Spleen (tissue), 7 donors: ENCODE data around the gene ANGPTL2.

Source experiments
- CTCF ChIP-seq, 11 experiments: fragments of 200-600 bp in 7 of 11; fragments of 450-650 bp in 4 of 11; sonication (generic) in 4 of 11; IDR thresholded peaks in 8 of 11; conservative IDR thresholded peaks in 3 of 11; 1 replicate in 7 of 11; 2 replicates in 4 of 11; pipeline versions ENCODE4 v1.4.0 to v1.8.0; 2016 to 2021; ENCODE audit warnings: antibody characterized with exemption in 11 of 11, inconsistent platforms in 4 of 11, mild to moderate bottlenecking in 1 of 11
- POLR2AphosphoS5 ChIP-seq, 3 donors: sonication (generic); formaldehyde crosslinking; IDR thresholded peaks; one replicate each; pipeline ENCODE4 v1.5.1; 2017; ENCODE audit warnings: antibody characterized with exemption in 3 of 3
- donor health status: DM: no; HTN: no; CAD: no; lungs with moderate emphysema.
- donor health status: DM: no; HTN: no; CAD: no.
- donor health status: DM: no; HTN: no; CAD: no.

GRCh38 chr9:127089631-127090081, 32.8 kb downstream of the ANGPTL2 start:
- TF ChIP-seq CTCF (IDR thresholded peaks at IDR 0.05 in 8 of 11, conservative IDR thresholded peaks at IDR 0.05 in 3 of 11) (no peak), POLR2AphosphoS5 (IDR thresholded peaks at IDR 0.05) (no peak)
